ENCODE data around the gene USF2. TPM values are rescaled to one million over a fixed set of nuclear protein-coding genes. Genes with fewer than 3 reads are reported as not detected.

Gene USF2
- polyA plus RNA-seq, 1 donor (not counting 4 experiments of a cell fraction or from before 2014, with no cell fraction given): 53.8 TPM

- dilution Hi-C loops (cut with MboI; ENCODE audit: extremely low pct_ligation_motif_present, low sequenced_read_pairs): no loop called here
- Histone ChIP-seq H3K27me3 (ENCODE audit: control insufficient read depth, extremely low read depth, insufficient read depth, low read length) (no peaks in the 10 kb centered on the region), H4K20me1 (ENCODE audit: control insufficient read depth, extremely low read depth, insufficient read depth, low read length) (no peaks in the 10 kb centered on the region), H3K9ac (ENCODE audit: control insufficient read depth, extremely low read depth, insufficient read depth, low read length) (no peak overlapping the region), H3K79me2 (ENCODE audit: control insufficient read depth, insufficient read depth, low read length) (peaks cover 18% of the 10 kb centered on the region), H2AFZ (ENCODE audit: control insufficient read depth, low read length) (no peak overlapping the region), H3K4me2 (ENCODE audit: control insufficient read depth, extremely low read depth, insufficient read depth, low read depth, low read length) (no peak overlapping the region), H3K9me1 (ENCODE audit: control insufficient read depth, extremely low read depth, insufficient read depth, low read length) (no peaks in the 10 kb centered on the region), H3K9me3 (ENCODE audit: control insufficient read depth, low read depth, low read length) (no peaks in the 10 kb centered on the region), H3K27ac (ENCODE audit: control insufficient read depth, insufficient read depth, low read length) (no peak overlapping the region), H3K4me3 (ENCODE audit: control insufficient read depth in 2 of 3, extremely low read depth in 1 of 3, insufficient read depth in 2 of 3, low read depth in 1 of 3, low read length in 3 of 3) (no peak overlapping the region), H3K4me1 (ENCODE audit: control insufficient read depth, extremely low read depth, insufficient read depth, low read length) (no peaks in the 10 kb centered on the region), H3K36me3 (ENCODE audit: control insufficient read depth in 2 of 2, extremely low read depth in 1 of 2, insufficient read depth in 2 of 2, low read length in 2 of 2) (peaks cover 35 to 47% of the 10 kb centered on the region in 2 experiments)
- TF ChIP-seq EZH2 (IDR thresholded peaks at IDR 0.05; ENCODE audit: low read length): no peak
- TF ChIP-seq CTCF (optimal IDR thresholded peaks at IDR 0.05 in 1 of 3, IDR thresholded peaks at IDR 0.05 in 1 of 3, conservative IDR thresholded peaks at IDR 0.05 in 1 of 3; ENCODE audit: extremely low read depth in 1 of 3, insufficient read depth in 2 of 3, low read length in 3 of 3): no peak
- FAIRE-seq (no peak), DNase-seq (ENCODE audit: low read depth, low spot score) (no peak)
These were observed 11.7 kb upstream of the USF2 start for GRCh38 chr19:35257113-35257461.

DNA sequence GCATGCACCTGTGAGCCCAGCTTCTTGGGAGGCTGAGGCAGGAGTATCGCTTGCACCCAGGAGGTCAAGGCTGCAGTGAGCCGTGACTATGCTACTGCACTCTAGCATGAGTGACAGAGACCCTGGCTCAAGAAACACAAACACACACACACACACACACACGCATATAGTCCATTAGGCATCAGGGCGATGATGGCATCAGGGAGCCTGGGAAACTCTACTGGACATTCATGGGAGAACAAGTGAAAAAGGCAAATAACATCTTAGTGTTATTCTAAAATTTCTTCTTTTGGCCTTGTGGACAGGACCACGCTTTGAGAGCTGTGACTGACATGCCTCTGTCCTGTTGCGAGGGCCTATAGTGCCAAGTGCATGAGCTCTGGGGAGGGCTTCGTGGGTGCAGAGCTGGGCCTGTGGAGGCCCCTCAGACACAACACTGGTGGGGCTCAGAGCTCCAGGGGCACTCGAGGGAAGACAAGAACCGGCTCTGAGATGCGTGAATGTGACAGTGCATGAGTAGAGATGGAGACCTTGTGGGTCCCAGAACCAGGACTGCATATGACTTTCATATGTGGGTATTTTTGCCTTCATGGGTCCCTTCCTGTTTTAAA, 8.0 kb upstream of the USF2 start:
- Histone ChIP-seq H3K9ac (ENCODE audit: control insufficient read depth, extremely low read depth, insufficient read depth, low read length) (no peak overlapping the region), H3K79me2 (ENCODE audit: control insufficient read depth, insufficient read depth, low read length) (peaks cover 6% of the 10 kb centered on the region), H3K9me1 (ENCODE audit: control insufficient read depth, extremely low read depth, insufficient read depth, low read length) (no peaks in the 10 kb centered on the region), H3K27ac (ENCODE audit: control insufficient read depth, insufficient read depth, low read length) (no peak overlapping the region), H2AFZ (ENCODE audit: control insufficient read depth, low read length) (no peak overlapping the region), H3K36me3 (ENCODE audit: control insufficient read depth in 2 of 2, extremely low read depth in 1 of 2, insufficient read depth in 2 of 2, low read length in 2 of 2) (peaks cover 35 to 38% of the 10 kb centered on the region in 2 experiments), H4K20me1 (ENCODE audit: control insufficient read depth, extremely low read depth, insufficient read depth, low read length) (no peaks in the 10 kb centered on the region), H3K4me2 (ENCODE audit: control insufficient read depth, extremely low read depth, insufficient read depth, low read depth, low read length) (no peak overlapping the region), H3K9me3 (ENCODE audit: control insufficient read depth, low read depth, low read length) (no peaks in the 10 kb centered on the region), H3K4me3 (ENCODE audit: control insufficient read depth in 2 of 3, extremely low read depth in 1 of 3, insufficient read depth in 2 of 3, low read depth in 1 of 3, low read length in 3 of 3) (no peak overlapping the region), H3K4me1 (ENCODE audit: control insufficient read depth, extremely low read depth, insufficient read depth, low read length) (peaks cover 5% of the 10 kb centered on the region), H3K27me3 (ENCODE audit: control insufficient read depth, extremely low read depth, insufficient read depth, low read length) (no peaks in the 10 kb centered on the region)
- FAIRE-seq (no peak), DNase-seq (ENCODE audit: low read depth, low spot score) (no peak)
- TF ChIP-seq CTCF (optimal IDR thresholded peaks at IDR 0.05 in 1 of 3, IDR thresholded peaks at IDR 0.05 in 1 of 3, conservative IDR thresholded peaks at IDR 0.05 in 1 of 3; ENCODE audit: extremely low read depth in 1 of 3, insufficient read depth in 2 of 3, low read length in 3 of 3): no peak
- no peak for TF ChIP-seq EZH2 (IDR thresholded peaks at IDR 0.05; ENCODE audit: low read length)
- dilution Hi-C loops (cut with MboI; ENCODE audit: extremely low pct_ligation_motif_present, low sequenced_read_pairs): no loop called here

Measured in keratinocyte (primary cell).